GM12878 (cell line): ENCODE data around the gene BHLHE23. TPM values are rescaled to one million over a fixed set of nuclear protein-coding genes. Genes with fewer than 3 reads are reported as not detected.

ENCODE experiments used
- ATAC-seq: fragments of 200-7000 bp; cut with Tn5 transposase; 3 replicates; pipeline ENCODE4 v1.9.1; 2020; ENCODE audit warnings: mild to moderate bottlenecking, moderate library complexity
- BruUV-seq: library from RNA; stranded (reverse); fragments of 400-500 nt; replicated peaks from 2 replicates; lab custom pipeline; 2021; lab: Mats Ljungman, UMichigan
- CTCF ChIA-PET: fragments of 300-600 bp; sonication (Branson Sonifier 250); formaldehyde crosslinking; extraction: SDS; loops from one replicate; lab custom pipeline; 2021; ENCODE audit warnings: inconsistent platforms; lab: Yijun Ruan, JAX
- POLR2A ChIA-PET: fragments of 350-600 bp; formaldehyde crosslinking; extraction: SDS; loops from one replicate; lab custom pipeline; 2021; ENCODE audit warnings: inconsistent platforms; lab: Charles Lee
- RAD21 ChIA-PET: fragments of 300-600 bp; sonication (Branson Sonifier 250); formaldehyde crosslinking; loops from one replicate; lab custom pipeline; 2023; ENCODE audit warnings: antibody characterized with exemption; ENCODE audit not compliant: unreplicated experiment; lab: Charles Lee
- SMC1A ChIA-PET: fragments of 300-600 bp; sonication (Branson Sonifier 250); formaldehyde crosslinking; loops from one replicate; lab custom pipeline; 2023; ENCODE audit not compliant: unreplicated experiment, uncharacterized antibody; lab: Charles Lee
- DNase-seq: peaks from one replicate; pipeline ENCODE4 v3.0.0-alpha.2; 2011; ENCODE audit warnings: low read depth, low spot score
- FAIRE-seq: peaks from 3 replicates; lab custom pipeline; 2011; peaks lifted over from hg19 to GRCh38; lab: Jason Lieb, UNC
- H2AFZ ChIP-seq: 2 replicates; pipeline ENCODE4 v1.6.0; 2011; ENCODE audit warnings: low read depth, low read length, control low read depth; ENCODE audit not compliant: control insufficient read depth
- H3K27ac ChIP-seq: 2 replicates; pipeline ENCODE4 v1.5.1; 2011; ENCODE audit warnings: control low read depth; ENCODE audit not compliant: control insufficient read depth, insufficient read depth
- H3K27me3 ChIP-seq, 2 experiments: replicated peaks in 1 of 2; 2 replicates each; pipeline versions ENCODE4 v1.6.0 to v1.6.1; 2011; ENCODE audit warnings: low read length in 1 of 2; ENCODE audit not compliant: control insufficient read depth in 2 of 2, insufficient read depth in 2 of 2
- H3K36me3 ChIP-seq, 2 experiments: 2 replicates each; pipeline ENCODE4 v1.5.1; 2011; ENCODE audit warnings: low read length in 1 of 2; ENCODE audit not compliant: control insufficient read depth in 2 of 2, insufficient read depth in 2 of 2
- H3K4me1 ChIP-seq: 2 replicates; pipeline ENCODE4 v1.6.1; 2011; ENCODE audit warnings: mild to moderate bottlenecking, low read length, moderate library complexity, mixed read lengths; ENCODE audit not compliant: control insufficient read depth, insufficient read depth
- H3K4me2 ChIP-seq: 2 replicates; pipeline ENCODE4 v1.6.0; 2011; ENCODE audit warnings: control low read depth; ENCODE audit not compliant: control insufficient read depth, insufficient read depth
- H3K4me3 ChIP-seq: fragments of 200-600 bp; sonication (generic); 2 replicates; pipeline ENCODE4 v1.5.1; 2016
- H3K79me2 ChIP-seq: 2 replicates; pipeline ENCODE4 v1.6.0; 2011; ENCODE audit warnings: low read length; ENCODE audit not compliant: control insufficient read depth, insufficient read depth
- H3K9ac ChIP-seq: 2 replicates; pipeline ENCODE4 v1.8.0; 2011; ENCODE audit warnings: low read length, control low read depth, mixed read lengths; ENCODE audit not compliant: control insufficient read depth, insufficient read depth
- H3K9me3 ChIP-seq: replicated peaks from 3 replicates; pipeline ENCODE4 v1.5.1; 2011; ENCODE audit warnings: mild to moderate bottlenecking, low read length; ENCODE audit not compliant: control insufficient read depth, insufficient read depth
- H4K20me1 ChIP-seq: 2 replicates; pipeline ENCODE4 v1.6.0; 2011; ENCODE audit not compliant: control insufficient read depth, insufficient read depth
- CEBPB ChIP-seq, 2 experiments: fragments of 150-350 bp in 1 of 2; IDR thresholded peaks; 2 replicates each; pipeline ENCODE4 v1.6.1; 2012 to 2014; ENCODE audit warnings: low read depth in 2 of 2, low read length in 2 of 2, borderline replicate concordance in 1 of 2, inconsistent platforms in 1 of 2
- ESRRA ChIP-seq: IDR thresholded peaks from 2 replicates; pipeline ENCODE4 v1.6.1; 2012; ENCODE audit warnings: mild to moderate bottlenecking, low read length, improper control_type of control experiment
- EZH2 ChIP-seq: IDR thresholded peaks from 2 replicates; pipeline ENCODE4 v1.6.1; 2012; ENCODE audit warnings: low read depth, mild to moderate bottlenecking, control low read depth, inconsistent platforms, low read length, borderline replicate concordance; ENCODE audit not compliant: control insufficient read depth
- FOS ChIP-seq: IDR thresholded peaks from 3 replicates; pipeline ENCODE4 v1.6.1; 2011; ENCODE audit warnings: borderline replicate concordance; ENCODE audit not compliant: insufficient read length; ENCODE audit errors: extremely low read depth
- LARP7 ChIP-seq: fragments of 450-650 bp; IDR thresholded peaks from 2 replicates; pipeline ENCODE4 v1.6.1; 2017; ENCODE audit warnings: mild to moderate bottlenecking
- NR2C1 ChIP-seq: fragments of 450-650 bp; IDR thresholded peaks from 2 replicates; pipeline ENCODE4 v1.6.1; 2017; ENCODE audit warnings: antibody characterized with exemption, mild to moderate bottlenecking, moderate library complexity
- POLR2AphosphoS5 ChIP-seq: IDR thresholded peaks from 2 replicates; pipeline ENCODE4 v1.6.1; 2011; ENCODE audit warnings: mild to moderate bottlenecking, low read length, inconsistent platforms
- RELA ChIP-seq: fragments of 450-650 bp; IDR thresholded peaks from 2 replicates; pipeline ENCODE4 v1.8.0; 2014; ENCODE audit warnings: borderline replicate concordance; ENCODE audit not compliant: partially characterized antibody
- RUNX3 ChIP-seq: IDR thresholded peaks from 2 replicates; pipeline ENCODE4 v1.6.1; 2012; ENCODE audit warnings: low read length, inconsistent platforms
- STAT3 ChIP-seq: IDR thresholded peaks from 2 replicates; pipeline ENCODE4 v1.6.1; 2011; ENCODE audit warnings: low read depth, low read length, improper control_type of control experiment
- ZNF207 ChIP-seq: fragments of 450-650 bp; IDR thresholded peaks from 2 replicates; pipeline ENCODE4 v1.6.1; 2014; ENCODE audit warnings: antibody characterized with exemption, mild to moderate bottlenecking, borderline replicate concordance
- ZNF274 ChIP-seq: IDR thresholded peaks from one replicate; pipeline ENCODE4 v1.8.0; 2011; ENCODE audit not compliant: insufficient read length, insufficient read depth
- WGBS: methylation state at CpG from one replicate; pipeline ENCODE4 v1.1.6; 2016; ENCODE audit warnings: low lambda C conversion rate; ENCODE audit not compliant: insufficient replicate concordance, insufficient coverage; ENCODE audit errors: missing lambda C conversion rate; 5-methylcytosine and 5-hydroxymethylcytosine counted together
- in situ Hi-C: fragments of 300-500 bp; cut with MboI; formaldehyde crosslinking; loops from 9 replicates; pipeline ENCODE4 v1.14.3; 2018; ENCODE audit warnings: mixed read lengths
- intact Hi-C: fragments of 100-400 bp; cut with micrococcal nuclease; formaldehyde crosslinking; loops from one replicate; pipeline ENCODE4 v1.14.2; 2022; ENCODE audit not compliant: unreplicated experiment
- polyA plus RNA-seq, 11 experiments: library from polyadenylated mRNA; depleted of rRNA in 4 of 11; unstranded in 6 of 11; stranded (reverse) in 5 of 11; fragments of >200 nt; fragmentation: Nextera tagmentation in 4 of 11; fragmentation: Illumina TruSeq in 1 of 11; extraction: Ambion mirVana in 4 of 11; extraction: Trizol in 1 of 11; gene quantifications; 1 replicate in 1 of 11; 2 replicates in 10 of 11; pipeline versions ENCODE4 v1.2.1 to v1.2.3, GENCODE V29; 2011 to 2016; ENCODE audit warnings: inconsistent platforms in 2 of 11, missing spikeins in 2 of 11, low read depth in 1 of 11
- total RNA-seq, 4 experiments: library from RNA; depleted of rRNA in 3 of 4; stranded (reverse); fragments of >200 nt in 3 of 4; fragmentation: Illumina TruSeq in 1 of 4; extraction: Trizol in 1 of 4; gene quantifications; 2 replicates each; pipeline versions ENCODE4 v1.2.1 to v1.2.3, GENCODE V29; 2013 to 2021

The BHLHE23 gene
- total and polyA plus RNA-seq, 10 of the 15 experiments (the other 5 are each of a cell fraction or from before 2014, with no cell fraction given), result 0.28 to 0.33 TPM; not detected in 8

DNA sequence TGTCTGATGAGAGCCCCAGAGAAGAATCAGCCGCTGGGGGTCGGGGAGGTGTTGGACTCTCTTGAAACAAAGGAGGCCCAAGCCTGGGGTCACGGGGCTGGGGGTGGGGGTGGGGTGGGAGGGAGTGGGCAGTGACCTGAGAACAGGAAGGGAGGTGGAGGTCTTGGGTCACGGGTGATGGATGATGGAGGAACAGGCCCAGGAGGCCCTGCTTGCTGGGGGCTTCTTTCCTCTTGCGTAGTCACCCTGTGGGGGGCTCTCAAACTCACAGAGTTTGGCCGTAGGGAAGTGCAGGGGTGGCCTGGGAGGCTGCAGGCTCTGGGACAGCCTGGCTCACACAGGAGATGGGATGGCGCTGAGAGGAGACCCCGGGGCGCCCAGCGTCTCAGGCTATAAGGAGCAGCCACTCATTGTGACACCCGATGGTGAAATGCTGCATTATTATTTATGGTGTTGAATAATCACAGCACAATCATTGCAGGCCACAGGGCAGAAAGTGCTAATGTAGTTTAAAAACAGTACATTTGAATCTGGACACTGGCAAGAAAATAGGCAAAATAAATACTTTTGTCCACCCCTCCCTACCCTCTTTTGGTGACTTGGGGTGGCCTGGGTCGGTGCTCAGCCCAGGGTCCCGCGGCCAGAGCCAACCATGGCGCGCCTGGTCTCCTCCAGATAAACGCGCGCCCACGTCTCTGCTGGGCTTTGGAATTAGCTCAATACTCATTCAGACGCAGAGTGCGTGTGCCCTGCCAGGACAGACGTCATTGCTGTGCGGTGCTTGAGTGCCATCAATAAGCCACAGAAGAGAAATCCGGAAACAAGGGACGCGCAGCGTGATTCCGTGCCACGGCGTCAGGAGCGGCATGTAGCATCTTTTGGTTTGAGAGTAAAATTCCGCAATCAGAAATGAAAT lies 27.3 kb upstream of the BHLHE23 start:
- intact Hi-C loops (loop anchor here (1.0 kb wide), 1 partner anchor 48 kb away; no protein-coding TSS in a partner anchor), in situ Hi-C loops (no loop called here)
- RAD21 ChIA-PET, result interaction anchor here (1.6 kb wide), 1 partner anchor 22 kb away, joined by 6 read pairs; no protein-coding TSS in a partner anchor
- Histone ChIP-seq H3K27me3 (no peaks in the 10 kb centered on the region), H2AFZ (no peak overlapping the region), H3K9ac (no peak overlapping the region), H3K4me2 (no peak overlapping the region; the same call in 1 of the 2 replicates), H3K4me1 (0 out of 2 replicates have a peak, but pooled peaks cover 3% of the 10 kb centered on the region)
- 79% methylated on average over 32 of the region's 33 CpGs for WGBS
- ATAC-seq, result no peak
- no peak for TF ChIP-seq LARP7
- TF ChIP-seq POLR2AphosphoS5, result no peak; the same call in 1 of the 2 replicates
- no peak for TF ChIP-seq NR2C1
- no peak for TF ChIP-seq RELA
- TF ChIP-seq RUNX3, result no peak
- no peak for TF ChIP-seq ESRRA
- no peak for TF ChIP-seq CEBPB (IDR thresholded peaks at IDR 0.05; ENCODE audit: borderline replicate concordance in 1 of 2, low read depth in 2 of 2, low read length in 2 of 2)
- no peak for TF ChIP-seq FOS
- TF ChIP-seq ZNF207, result no peak
- TF ChIP-seq STAT3, result no peak
- no peak for TF ChIP-seq ZNF274
- no peak for TF ChIP-seq EZH2
- TF ChIP-seq, all 136 proteins: peak for 0
- SMC1A ChIA-PET, result interaction anchor here (1.9 kb wide), 1 partner anchor 22 kb away, joined by 7 read pairs; no protein-coding TSS in a partner anchor
- Histone ChIP-seq H3K79me2 (no peaks in the 10 kb centered on the region), H4K20me1 (no peaks in the 10 kb centered on the region), H3K36me3 (no peaks in the 10 kb centered on the region), H3K4me3 (no peak overlapping the region), H3K27ac (no peak overlapping the region), H3K9me3 (no peaks in the 10 kb centered on the region)
- CTCF ChIA-PET, result no interaction called here
- FAIRE-seq (no peak), DNase-seq (no peak)
- TSS peak; percentile 33 for BruUV-seq
- POLR2A ChIA-PET, result no interaction called here
